Spleen (tissue), 11 donors: ENCODE measurements around the gene ZBP1. TPM values are rescaled to one million over a fixed set of nuclear protein-coding genes. Genes with fewer than 3 reads are reported as not detected.

Source experiments
- DNase-seq: peaks from one replicate; pipeline ENCODE4 v3.0.0-alpha.2; 2020
- H3K27ac ChIP-seq, 8 donors: fragments of 200-600 bp; sonication (generic) in 7 of 8; 1 replicate in 4 of 8; 2 replicates in 4 of 8; pipeline versions ENCODE4 v1.5.0 to v1.8.0; 2016 to 2021; ENCODE audit warnings: inconsistent platforms in 4 of 8, mild to moderate bottlenecking in 4 of 8, moderate library complexity in 1 of 8
- H3K27me3 ChIP-seq, 7 donors: fragments of 200-600 bp; sonication (generic) in 6 of 7; replicated peaks in 1 of 7; 1 replicate in 4 of 7; 2 replicates in 3 of 7; pipeline versions ENCODE4 v1.5.0 to v1.8.0; 2016 to 2021; ENCODE audit warnings: inconsistent platforms in 3 of 7, mild to moderate bottlenecking in 1 of 7
- H3K36me3 ChIP-seq, 6 donors: fragments of 200-600 bp; sonication (generic) in 5 of 6; 1 replicate in 4 of 6; 2 replicates in 2 of 6; pipeline versions ENCODE4 v1.5.0 to v1.8.0; 2016 to 2021; ENCODE audit warnings: inconsistent platforms in 2 of 6
- H3K4me1 ChIP-seq, 6 donors: fragments of 200-600 bp; sonication (generic) in 5 of 6; 1 replicate in 3 of 6; 2 replicates in 3 of 6; pipeline versions ENCODE4 v1.5.0 to v1.8.0; 2016 to 2021; ENCODE audit warnings: inconsistent platforms in 3 of 6
- H3K4me3 ChIP-seq, 8 donors: fragments of 200-600 bp; sonication (generic) in 7 of 8; 1 replicate in 4 of 8; 2 replicates in 4 of 8; pipeline versions ENCODE4 v1.5.0 to v1.8.0; 2016 to 2021; ENCODE audit warnings: inconsistent platforms in 4 of 8, mild to moderate bottlenecking in 4 of 8, moderate library complexity in 2 of 8
- H3K9me3 ChIP-seq, 8 donors: fragments of 200-600 bp; sonication (generic) in 7 of 8; 1 replicate in 4 of 8; 2 replicates in 4 of 8; pipeline versions ENCODE4 v1.5.0 to v1.8.0; 2016 to 2021; ENCODE audit warnings: inconsistent platforms in 4 of 8
- CTCF ChIP-seq, 11 experiments: fragments of 200-600 bp in 7 of 11; fragments of 450-650 bp in 4 of 11; sonication (generic) in 4 of 11; IDR thresholded peaks in 8 of 11; conservative IDR thresholded peaks in 3 of 11; 1 replicate in 7 of 11; 2 replicates in 4 of 11; pipeline versions ENCODE4 v1.4.0 to v1.8.0; 2016 to 2021; ENCODE audit warnings: antibody characterized with exemption in 11 of 11, inconsistent platforms in 4 of 11, mild to moderate bottlenecking in 1 of 11
- POLR2A ChIP-seq, 3 donors: fragments of 450-650 bp; IDR thresholded peaks; one replicate each; pipeline ENCODE4 v1.5.1; 2017; ENCODE audit warnings: antibody characterized with exemption in 3 of 3, mild to moderate bottlenecking in 1 of 3
- POLR2AphosphoS5 ChIP-seq, 3 donors: sonication (generic); formaldehyde crosslinking; IDR thresholded peaks; one replicate each; pipeline ENCODE4 v1.5.1; 2017; ENCODE audit warnings: antibody characterized with exemption in 3 of 3
- WGBS, 5 donors: extraction: QIAGEN DNeasy Blood & Tissue Kit in 3 of 5; methylation state at CpG; one replicate each; pipeline versions ENCODE4 v1.1.5 to v1.1.7; 2013 to 2018; 5-methylcytosine and 5-hydroxymethylcytosine counted together
- intact Hi-C: fragments of 100-400 bp; cut with DNase I; formaldehyde crosslinking; loops from one replicate; pipeline ENCODE4 v1.15.0; 2023; ENCODE audit warnings: low total_unique reads
- polyA plus RNA-seq, 3 donors: library from polyadenylated mRNA; stranded (reverse); fragments of 200-250 nt; gene quantifications; one replicate each; pipeline ENCODE4 v1.2.1, GENCODE V29; 2013
- total RNA-seq, 7 donors: library from RNA; depleted of rRNA in 3 of 7; stranded (reverse); fragments of >200 nt in 3 of 7; fragmentation: NEBNext Ultra II Directional in 4 of 7; extraction: Animal tissue kit (Norgen Biotek cat#: 25700) in 4 of 7; gene quantifications; one replicate each; pipeline versions ENCODE4 v1.1.0 to v1.2.1, GENCODE V29; 2016 to 2021
- donor health status: healthy with polysubstance abuse.
- donor health status: DM: no; HTN: no; CAD: no; lungs with moderate emphysema.
- donor health status: DM: no; HTN: no; CAD: no.
- donor health status: Bipolar disorder and iron deficiency.
- donor health status: healthy.
- donor health status: DM: no; HTN: no; CAD: no.
- donor health status: DM: yes; HTN: yes; CAD: no.

Gene ZBP1
- total and polyA plus RNA-seq, 10 donors = 8.6 to 28.4 (median 16.6) TPM

- H3K36me3 ChIP-seq = peaks cover 0 to 89% (median 41%) of the 10 kb centered on the region in 6 donors
- H3K27ac ChIP-seq = no peak overlapping the region
- WGBS, 5 donors = 85 to 93% (median 89%) methylated on average over 16 to 18 of the region's 18 CpGs
- TF ChIP-seq POLR2AphosphoS5 (IDR thresholded peaks at IDR 0.05) (no peak), POLR2A (IDR thresholded peaks at IDR 0.05) (no peak), CTCF (IDR thresholded peaks at IDR 0.05 in 8 of 11, conservative IDR thresholded peaks at IDR 0.05 in 3 of 11) (no peak)
- no peak overlapping the region for H3K4me3 ChIP-seq
- peak; percentile 71 for DNase-seq
- intact Hi-C loops = no loop called here
- H3K4me1 ChIP-seq = peaks cover 0 to 16% (median 2%) of the 10 kb centered on the region in 6 donors
- H3K9me3 ChIP-seq = no peaks in the 10 kb centered on the region
- H3K27me3 ChIP-seq = no peaks in the 10 kb centered on the region
Measured at GRCh38 chr20:57610261-57610952, 9.8 kb downstream of the ZBP1 start.

GRCh38 chr20:57609842-57610167 lies 10.4 kb downstream of the ZBP1 start:
- intact Hi-C loops = loop anchor here (10.0 kb wide), 1 partner anchor 45 kb away; no protein-coding TSS in a partner anchor
- no peak overlapping the region for H3K27ac ChIP-seq
- H3K4me1 ChIP-seq = peaks cover 0 to 16% (median 2%) of the 10 kb centered on the region in 6 donors
- H3K36me3 ChIP-seq = peaks cover 0 to 83% (median 39%) of the 10 kb centered on the region in 6 donors
- H3K9me3 ChIP-seq = no peaks in the 10 kb centered on the region
- no peaks in the 10 kb centered on the region for H3K27me3 ChIP-seq
- TF ChIP-seq CTCF (IDR thresholded peaks at IDR 0.05 in 8 of 11, conservative IDR thresholded peaks at IDR 0.05 in 3 of 11) = no peak
- TF ChIP-seq POLR2A (IDR thresholded peaks at IDR 0.05) = no peak
- no peak for TF ChIP-seq POLR2AphosphoS5 (IDR thresholded peaks at IDR 0.05)
- H3K4me3 ChIP-seq = no peak overlapping the region
- peak; percentile 36 for DNase-seq
- WGBS, 5 donors = 92 to 95% (median 93%) methylated on average over 8 of the region's 8 CpGs

- WGBS, 5 donors = 79 to 84% (median 81%) methylated on average over 13 to 16 of the region's 16 CpGs
- Histone ChIP-seq H3K36me3 (peaks cover 0 to 79% (median 35%) of the 10 kb centered on the region in 6 donors), H3K27ac (no peak overlapping the region), H3K27me3 (no peaks in the 10 kb centered on the region), H3K4me1 (peaks cover 0 to 20% (median 2%) of the 10 kb centered on the region in 6 donors), H3K9me3 (no peaks in the 10 kb centered on the region), H3K4me3 (no peak overlapping the region)
- TF ChIP-seq POLR2AphosphoS5 (IDR thresholded peaks at IDR 0.05) (no peak), POLR2A (IDR thresholded peaks at IDR 0.05) (no peak), CTCF (IDR thresholded peaks at IDR 0.05 in 8 of 11, conservative IDR thresholded peaks at IDR 0.05 in 3 of 11) (no peak)
- intact Hi-C loops = loop anchor here (10.0 kb wide), 1 partner anchor 46 kb away; no protein-coding TSS in a partner anchor
- peak; percentile 69 for DNase-seq
Measured at GRCh38 chr20:57609086-57609841, 11.0 kb downstream of the ZBP1 start.

- WGBS, 5 donors = 67 to 96% (median 79%) methylated on average over 3 to 7 of the region's 7 CpGs
Measured at GRCh38 chr20:57608516-57608915, 11.7 kb downstream of the ZBP1 start.

More at GRCh38 chr20:57608516-57608915, 11.7 kb downstream of the ZBP1 start:
- no peak overlapping the region for H3K4me3 ChIP-seq
- peaks cover 0 to 20% (median 2%) of the 10 kb centered on the region in 6 donors for H3K4me1 ChIP-seq
- H3K36me3 ChIP-seq = peaks cover 0 to 73% (median 33%) of the 10 kb centered on the region in 6 donors
- intact Hi-C loops = loop anchor here (10.0 kb wide), 1 partner anchor 46 kb away; no protein-coding TSS in a partner anchor
- peak; percentile 43 for DNase-seq
- TF ChIP-seq CTCF (IDR thresholded peaks at IDR 0.05 in 8 of 11, conservative IDR thresholded peaks at IDR 0.05 in 3 of 11) (no peak), POLR2A (IDR thresholded peaks at IDR 0.05) (no peak), POLR2AphosphoS5 (IDR thresholded peaks at IDR 0.05) (no peak)
- H3K27ac ChIP-seq = no peak overlapping the region
- no peaks in the 10 kb centered on the region for H3K9me3 ChIP-seq
- H3K27me3 ChIP-seq = no peaks in the 10 kb centered on the region
